UCSD-AML1 (cell line): ENCODE data around the gene RYR2.

ENCODE experiments used
- DNase-seq: peaks from one replicate; lab custom pipeline; 2025; ENCODE audit not compliant: unreplicated experiment; lab: John Stamatoyannopoulos, UW

The RYR2 gene

GRCh38 chr1:237031480-237031879, 10.5 kb upstream of the RYR2 start:
- no peak for DNase-seq

GRCh38 chr1:237032029-237032428, 10.0 kb upstream of the RYR2 start:
- no peak for DNase-seq

- DNase-seq: no peak
Observed at GRCh38 chr1:237033061-237033460, 8.9 kb upstream of the RYR2 start.

DNA sequence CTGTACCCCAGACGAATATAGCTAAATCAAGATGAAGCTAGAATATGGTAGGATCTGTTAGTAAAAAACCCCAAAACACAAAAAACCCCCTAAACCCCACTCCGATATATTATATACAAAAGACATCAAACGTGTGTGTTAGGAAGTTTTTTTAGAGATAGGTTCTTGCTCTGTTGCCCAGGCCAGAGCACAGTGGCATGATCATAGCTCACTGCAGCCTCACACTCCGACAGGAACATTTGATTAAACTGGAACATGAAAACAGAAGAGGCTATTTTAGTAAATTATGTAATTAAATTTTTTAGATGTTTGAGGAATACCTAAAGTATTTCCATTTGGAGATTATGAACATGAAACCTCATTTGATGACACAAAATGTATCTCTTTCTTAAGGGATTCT, 8.2 kb upstream of the RYR2 start:
- no peak for DNase-seq

- DNase-seq: no peak
Observed at GRCh38 chr1:237035759-237036158, 6.2 kb upstream of the RYR2 start.

- DNase-seq: no peak
Observed at GRCh38 chr1:237038211-237038610, 3.8 kb upstream of the RYR2 start.

GRCh38 chr1:237040823-237041222, 1.2 kb upstream of the RYR2 start:
- no peak for DNase-seq

DNA sequence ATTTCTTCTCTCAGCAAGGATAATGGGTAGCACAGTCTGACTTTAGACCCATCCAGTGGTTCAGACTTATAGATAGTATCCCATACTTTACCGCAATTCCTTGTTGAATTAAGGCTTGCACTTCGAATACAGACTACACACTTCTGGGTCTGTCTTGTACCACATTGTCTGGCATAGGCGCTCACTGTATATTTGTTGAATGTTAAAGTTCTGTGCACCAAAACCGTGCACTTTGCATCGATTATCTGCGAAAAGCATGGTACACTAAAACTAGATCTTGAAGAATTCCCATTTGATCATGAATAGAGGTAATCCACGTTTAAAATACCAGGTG, 556 bp upstream of the RYR2 start:
- no peak for DNase-seq

DNA sequence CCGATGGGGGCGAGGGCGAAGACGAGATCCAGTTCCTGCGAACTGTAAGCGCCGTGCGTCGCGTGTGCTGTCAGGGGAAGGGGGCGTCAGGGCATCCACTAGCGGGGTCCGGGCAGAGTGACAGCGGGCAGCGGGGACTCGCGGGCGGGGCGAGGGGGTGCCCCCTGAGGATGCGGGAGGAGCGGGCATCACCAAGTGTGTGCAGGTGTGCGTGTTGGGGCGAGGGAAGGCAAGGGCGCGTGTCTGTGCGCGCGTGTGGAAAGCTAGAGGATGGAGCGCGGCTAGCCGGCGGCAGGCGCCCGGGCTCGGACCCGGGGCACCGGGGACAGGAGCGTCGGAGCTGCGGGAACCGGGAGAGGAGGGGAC, 525 bp downstream of the RYR2 start:
- DNase-seq: no peak

GRCh38 chr1:237042892-237043576, 1.1 kb downstream of the RYR2 start:
- DNase-seq: no peak

GRCh38 chr1:237043846-237044636, 2.1 kb downstream of the RYR2 start:
- DNase-seq: no peak

DNA sequence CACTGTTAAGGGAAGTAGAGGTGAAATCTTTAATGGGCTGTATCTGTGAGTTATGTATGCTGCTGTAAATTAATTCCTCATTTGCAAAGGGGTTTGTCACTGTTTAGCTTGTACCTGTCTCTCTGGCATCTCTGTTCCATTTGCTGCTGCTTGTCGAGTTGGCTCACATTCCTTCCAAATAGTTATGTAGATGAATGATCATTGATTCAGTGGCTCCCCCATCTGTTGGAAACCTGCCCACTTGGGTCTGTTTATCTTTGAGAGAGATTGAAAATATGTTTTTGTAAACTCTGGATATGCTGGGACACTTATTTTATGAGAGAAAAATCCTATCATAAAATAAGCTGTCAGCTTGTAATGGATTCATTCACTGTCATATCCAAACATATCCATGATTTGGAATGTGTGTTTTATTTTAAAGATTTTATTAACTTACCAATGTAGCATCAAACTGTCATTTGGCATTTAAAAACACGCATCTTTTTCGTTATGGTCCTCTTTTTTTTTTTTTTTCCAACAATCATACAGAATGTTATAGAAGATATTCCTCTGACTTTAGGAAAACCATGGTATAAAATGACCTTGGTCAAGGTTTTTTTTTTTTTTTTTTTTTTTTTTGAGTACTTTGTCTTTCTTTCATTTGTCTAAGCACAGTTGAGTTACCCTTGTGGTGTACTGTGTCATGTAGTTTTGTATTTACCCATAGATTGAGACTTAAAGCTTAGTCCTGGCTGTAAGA, 3.5 kb downstream of the RYR2 start:
- DNase-seq: no peak

- DNase-seq: no peak
Observed at GRCh38 chr1:237048803-237049202, 6.8 kb downstream of the RYR2 start.

GRCh38 chr1:237050185-237050584, 8.2 kb downstream of the RYR2 start:
- no peak for DNase-seq

GRCh38 chr1:237050915-237051314, 8.9 kb downstream of the RYR2 start:
- DNase-seq: no peak

GRCh38 chr1:237054313-237054712, 12.3 kb downstream of the RYR2 start:
- no peak for DNase-seq

- DNase-seq: no peak
Observed at GRCh38 chr1:237058470-237058869, 16.5 kb downstream of the RYR2 start.

DNA sequence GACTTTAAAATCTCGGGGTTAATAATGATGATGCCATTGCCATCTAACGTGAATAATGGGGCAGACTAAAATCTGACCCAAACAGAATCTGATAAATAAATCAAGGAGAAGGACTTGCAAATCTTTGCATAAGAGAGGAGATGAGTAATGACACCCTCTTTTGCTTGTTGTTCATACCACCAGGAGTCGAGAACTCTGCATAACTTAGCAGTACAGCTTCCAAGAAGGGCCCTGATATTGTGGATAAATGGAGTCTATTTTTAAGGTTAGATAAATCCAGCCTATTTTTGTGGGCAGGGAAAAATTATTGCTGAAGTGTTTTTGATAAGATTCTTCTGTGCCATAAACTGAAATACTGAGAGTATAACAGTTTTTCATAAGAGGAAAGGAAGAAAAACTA, 17.3 kb downstream of the RYR2 start:
- DNase-seq: no peak

DNA sequence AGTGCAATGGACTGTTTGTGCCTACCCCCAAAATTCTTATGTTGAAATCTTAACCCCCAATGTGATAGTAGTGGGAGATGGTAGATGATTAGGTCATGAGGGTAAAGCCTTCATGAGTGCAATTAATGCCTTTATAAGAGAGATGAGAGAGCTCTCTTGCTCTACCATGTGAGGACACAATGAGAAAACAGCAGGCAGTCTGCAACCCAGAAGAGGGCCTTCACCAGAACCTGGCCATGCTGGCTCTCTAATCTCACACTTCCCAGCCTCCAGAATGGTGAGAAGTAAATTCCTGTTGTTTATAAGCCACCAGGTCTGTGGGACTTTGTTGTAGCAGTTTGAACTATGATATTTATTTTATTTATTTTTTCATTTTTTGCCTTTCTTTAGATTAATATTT, 21.0 kb downstream of the RYR2 start:
- no peak for DNase-seq

DNA sequence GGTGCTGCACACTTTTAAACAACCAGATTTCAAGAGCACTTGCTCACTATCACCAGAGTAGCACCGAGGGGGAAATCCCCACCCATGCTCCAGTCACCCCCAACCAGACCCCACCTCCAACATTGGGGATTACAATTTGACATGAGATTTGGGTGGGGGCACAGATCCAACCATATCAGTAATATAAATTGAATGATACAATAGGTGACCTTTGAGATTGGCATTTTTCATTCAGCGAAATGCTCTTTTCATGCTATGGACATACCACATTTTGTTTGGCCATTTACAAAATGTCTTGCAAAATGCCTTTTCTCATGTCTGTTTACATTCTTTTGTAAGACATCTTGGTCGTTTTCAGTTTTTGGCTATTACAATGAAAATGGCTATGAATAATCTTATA, 23.9 kb downstream of the RYR2 start:
- DNase-seq: no peak

DNA sequence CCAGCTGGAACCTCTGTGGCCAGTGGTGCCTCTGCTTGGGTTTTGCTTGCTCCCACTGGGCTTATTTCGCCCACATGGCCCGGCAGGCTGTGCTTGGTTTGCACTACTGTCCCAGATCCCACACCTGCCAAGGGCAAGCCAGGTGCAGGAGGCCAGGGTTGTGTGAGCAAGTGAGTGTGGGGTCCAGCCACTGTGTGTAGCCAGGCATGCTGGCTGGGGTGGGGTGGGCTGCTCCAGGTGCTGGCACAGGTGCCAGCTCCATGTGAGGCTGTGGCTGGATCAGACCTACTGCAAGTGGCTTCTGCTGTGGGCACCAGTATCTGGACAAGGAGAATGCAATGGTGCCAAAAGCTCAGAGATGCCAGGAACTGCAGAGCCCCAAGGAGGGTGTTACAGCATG, 28.5 kb downstream of the RYR2 start:
- no peak for DNase-seq
